Muscle layer of colon (tissue), 2 donors: ENCODE measurements around the gene SMCO2.

Source experiments
- H3K27ac ChIP-seq: one replicate; pipeline ENCODE4 v1.7.0; 2013; ENCODE audit warnings: low read depth, mild to moderate bottlenecking, low read length, moderate library complexity
- H3K27me3 ChIP-seq, 2 donors: one replicate each; pipeline ENCODE4 v1.7.0; 2013; ENCODE audit warnings: low read length in 2 of 2, mild to moderate bottlenecking in 2 of 2; ENCODE audit not compliant: insufficient read depth in 2 of 2, control insufficient read depth in 1 of 2
- H3K36me3 ChIP-seq: one replicate; pipeline ENCODE4 v1.7.0; 2013; ENCODE audit warnings: mild to moderate bottlenecking, low read length; ENCODE audit not compliant: insufficient read depth
- H3K4me1 ChIP-seq: one replicate; pipeline ENCODE4 v1.7.0; 2013; ENCODE audit warnings: mild to moderate bottlenecking, low read length; ENCODE audit not compliant: insufficient read depth
- H3K4me3 ChIP-seq, 2 donors: one replicate each; pipeline ENCODE4 v1.7.0; 2013; ENCODE audit warnings: low read length in 2 of 2, low read depth in 1 of 2, mild to moderate bottlenecking in 1 of 2, moderate library complexity in 1 of 2
- H3K9ac ChIP-seq: one replicate; pipeline ENCODE4 v1.7.0; 2013; ENCODE audit warnings: low read length
- H3K9me3 ChIP-seq: one replicate; pipeline ENCODE4 v1.7.0; 2013; ENCODE audit warnings: mild to moderate bottlenecking, low read length
- donor health status: abdominal sarcoma.
- donor health status: Adenocarcinoma of cecum.

The SMCO2 gene

DNA sequence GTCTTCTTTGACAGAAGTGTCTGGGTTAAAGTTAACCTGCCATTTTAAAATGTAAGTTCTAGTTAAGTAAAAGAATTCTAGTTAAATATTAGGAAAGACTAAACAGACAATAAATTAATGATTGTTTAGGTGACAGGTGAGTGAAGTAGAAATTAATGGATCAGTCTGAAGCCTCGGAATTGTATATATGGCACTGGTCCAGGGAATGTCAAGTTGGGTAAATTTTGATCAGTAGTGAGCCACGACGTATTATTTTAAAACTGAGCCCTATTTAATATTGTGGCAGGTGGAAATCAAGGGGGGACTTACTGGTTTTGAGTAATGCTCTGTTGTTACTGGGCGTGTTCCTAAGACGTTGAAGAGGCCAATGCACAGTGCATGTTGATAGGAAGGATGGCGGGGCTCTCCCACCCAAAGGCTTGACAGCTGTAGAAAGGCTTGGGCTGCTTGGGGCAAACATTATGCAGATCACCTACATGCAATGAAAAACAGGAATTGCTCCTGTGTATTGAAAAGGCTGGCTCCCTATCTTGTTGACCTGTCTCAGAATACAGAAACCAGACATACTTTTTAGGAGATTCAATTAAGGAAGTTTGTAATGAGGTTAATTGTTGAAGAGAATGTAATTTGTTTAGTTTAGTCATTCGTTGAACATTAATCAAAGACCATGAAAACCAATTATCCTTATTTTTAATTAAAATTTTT lies 71.6 kb downstream of the SMCO2 start:
- Histone ChIP-seq H3K27me3 (no peaks in the 10 kb centered on the region), H3K36me3 (no peaks in the 10 kb centered on the region), H3K9me3 (no peaks in the 10 kb centered on the region), H3K4me1 (peaks cover 2% of the 10 kb centered on the region), H3K4me3 (no peak overlapping the region), H3K27ac (no peak overlapping the region), H3K9ac (no peak overlapping the region)

DNA sequence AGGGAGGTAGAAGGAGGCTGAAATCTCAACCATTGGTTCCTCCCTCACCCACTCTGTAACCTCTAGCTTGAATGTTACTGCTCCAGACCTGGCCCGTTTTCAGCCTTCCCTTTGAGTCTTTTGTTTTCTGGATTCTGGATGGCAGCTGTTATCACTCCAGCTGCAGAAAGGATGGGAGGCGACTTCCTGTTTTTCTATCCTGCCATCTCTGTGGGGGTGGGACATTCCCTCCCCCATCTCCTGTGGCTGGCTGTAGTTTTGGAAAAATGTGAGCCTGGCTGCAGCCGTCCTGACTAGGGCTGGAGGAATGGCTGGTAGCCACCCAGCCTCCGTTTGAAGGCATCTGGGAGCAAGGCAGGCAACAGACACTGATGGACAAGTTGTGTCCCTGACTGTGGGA lies 74.5 kb downstream of the SMCO2 start:
- Histone ChIP-seq H3K36me3 (no peaks in the 10 kb centered on the region), H3K27me3 (no peaks in the 10 kb centered on the region), H3K4me1 (peaks cover 9% of the 10 kb centered on the region), H3K9ac (no peak overlapping the region), H3K9me3 (no peaks in the 10 kb centered on the region), H3K4me3 (no peak overlapping the region), H3K27ac (no peak overlapping the region)

DNA sequence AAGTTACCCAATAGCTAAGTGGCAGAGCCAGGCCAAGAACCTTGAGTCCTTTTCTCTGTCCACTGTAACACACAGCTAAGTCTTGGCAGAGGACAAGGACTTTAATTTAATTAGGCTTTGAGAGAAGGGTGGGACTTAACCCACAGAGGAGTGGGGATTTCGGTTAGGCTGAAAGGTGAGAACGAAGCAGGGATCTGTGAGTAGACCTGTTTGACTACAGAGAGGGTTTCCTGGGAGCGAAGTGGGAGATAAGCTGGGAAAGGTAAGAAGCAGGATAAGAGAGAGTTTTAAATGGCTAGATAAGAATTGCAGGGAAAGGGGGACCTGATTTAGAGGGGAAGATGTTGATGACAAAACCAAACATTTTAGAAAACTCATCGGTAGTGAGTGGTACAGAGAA lies 75.4 kb downstream of the SMCO2 start:
- Histone ChIP-seq H3K27ac (no peak overlapping the region), H3K27me3 (no peaks in the 10 kb centered on the region), H3K4me1 (peaks cover 9% of the 10 kb centered on the region), H3K9me3 (no peaks in the 10 kb centered on the region), H3K36me3 (no peaks in the 10 kb centered on the region), H3K4me3 (no peak overlapping the region), H3K9ac (no peak overlapping the region)

DNA sequence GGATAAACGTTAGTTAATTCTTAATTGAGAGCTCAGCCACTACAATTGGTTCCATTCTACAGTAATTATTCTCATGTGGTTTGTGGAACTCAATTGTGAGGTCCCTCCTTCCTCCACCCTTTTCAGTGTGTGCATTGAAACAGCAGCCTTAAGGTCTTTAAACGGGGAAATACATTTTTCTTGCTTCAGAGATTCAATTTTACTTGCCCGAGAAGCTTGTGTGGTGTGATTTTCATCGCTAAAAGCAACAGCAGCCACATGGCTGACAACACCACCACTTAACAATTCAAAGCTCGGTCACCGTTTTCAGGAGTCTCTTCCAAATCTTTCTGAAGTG lies 76.7 kb downstream of the SMCO2 start:
- H3K9ac ChIP-seq = peak overlapping the region; percentile 88
- peak overlapping the region; percentile 70 to 89 for H3K4me3 ChIP-seq
- no peaks in the 10 kb centered on the region for H3K36me3 ChIP-seq
- no peaks in the 10 kb centered on the region for H3K9me3 ChIP-seq
- peak overlapping the region; percentile 95 for H3K27ac ChIP-seq
- H3K4me1 ChIP-seq = peaks cover 9% of the 10 kb centered on the region
- H3K27me3 ChIP-seq = no peaks in the 10 kb centered on the region

DNA sequence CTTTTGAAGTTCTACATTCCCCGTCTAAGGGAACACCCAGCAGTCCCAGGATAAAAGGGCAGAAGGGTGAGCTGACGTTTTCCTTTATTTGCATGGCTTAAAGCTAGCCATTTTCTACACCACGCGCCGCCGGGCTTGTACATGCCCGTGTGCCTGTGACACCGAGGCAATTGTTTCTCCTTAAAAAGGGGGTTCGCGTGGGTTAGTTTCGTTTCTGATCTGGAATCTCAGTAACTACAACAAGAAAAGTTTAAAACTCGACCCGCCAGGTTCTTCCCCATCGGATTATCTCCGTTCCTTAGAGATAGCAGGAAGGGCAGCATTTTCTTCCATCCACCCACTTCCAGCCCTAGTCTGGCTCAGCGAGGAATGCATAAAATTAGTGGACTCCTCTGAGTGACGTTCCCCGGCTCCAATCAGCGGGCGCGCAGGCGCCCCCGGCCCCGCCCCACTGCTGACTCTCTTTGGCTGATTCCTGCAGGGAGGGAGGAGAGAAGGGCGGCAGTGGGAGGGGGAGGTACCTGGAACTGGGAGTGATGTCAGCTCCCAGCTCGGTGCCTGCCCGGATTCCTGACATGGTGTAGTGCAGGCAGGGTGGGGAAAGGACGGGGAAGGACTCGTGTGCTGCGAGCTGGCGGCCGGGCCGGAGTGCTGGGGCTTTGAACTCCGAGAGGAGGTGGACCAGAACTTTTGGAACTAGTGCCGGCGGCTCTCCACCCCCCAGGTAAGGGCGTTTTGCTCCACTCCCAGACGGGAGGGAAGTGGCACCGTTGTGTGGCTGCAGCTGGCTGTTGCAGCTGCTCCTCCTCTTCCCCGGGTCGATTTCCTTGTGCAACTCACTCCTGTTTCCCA lies 77.3 kb downstream of the SMCO2 start, which contains the start of gene PPFIBP1:
PPFIBP1 (plus strand) TSS at position 565 of the 852 bp plus-strand sequence. CDS start 109,191 bp downstream, outside the sequence.
- Histone ChIP-seq H3K9me3 (no peaks in the 10 kb centered on the region), H3K4me3 (peak within 1 kb of the TSS; percentile 70 to 89), H3K27ac (peak within 1 kb of the TSS; percentile 95), H3K27me3 (no peaks in the 10 kb centered on the region), H3K9ac (peak within 1 kb of the TSS; percentile 88), H3K36me3 (no peaks in the 10 kb centered on the region), H3K4me1 (peaks cover 9% of the 10 kb centered on the region)

DNA sequence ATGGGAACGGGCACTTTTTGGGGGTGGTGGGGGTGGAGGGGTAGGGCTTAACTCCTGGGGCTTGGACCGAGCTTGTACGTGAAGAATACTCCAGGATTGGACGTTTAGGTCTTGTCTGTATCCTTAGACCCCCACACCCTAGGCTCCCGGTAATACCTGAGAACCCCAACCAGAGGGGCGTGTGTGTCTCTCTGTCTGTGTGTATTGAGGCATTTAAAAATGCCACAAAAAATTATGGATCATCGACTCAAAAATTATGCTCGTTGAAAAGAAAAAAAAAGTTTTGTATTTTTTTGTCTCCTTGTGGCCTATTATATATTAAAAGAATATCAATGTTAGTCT lies 77.9 kb downstream of the SMCO2 start:
- peak overlapping the region; percentile 95 for H3K27ac ChIP-seq
- H3K4me3 ChIP-seq = peak overlapping the region; percentile 70 to 89
- no peaks in the 10 kb centered on the region for H3K27me3 ChIP-seq
- peak overlapping the region; percentile 78 for H3K9ac ChIP-seq
- no peaks in the 10 kb centered on the region for H3K36me3 ChIP-seq
- H3K9me3 ChIP-seq = no peaks in the 10 kb centered on the region
- H3K4me1 ChIP-seq = peaks cover 9% of the 10 kb centered on the region

DNA sequence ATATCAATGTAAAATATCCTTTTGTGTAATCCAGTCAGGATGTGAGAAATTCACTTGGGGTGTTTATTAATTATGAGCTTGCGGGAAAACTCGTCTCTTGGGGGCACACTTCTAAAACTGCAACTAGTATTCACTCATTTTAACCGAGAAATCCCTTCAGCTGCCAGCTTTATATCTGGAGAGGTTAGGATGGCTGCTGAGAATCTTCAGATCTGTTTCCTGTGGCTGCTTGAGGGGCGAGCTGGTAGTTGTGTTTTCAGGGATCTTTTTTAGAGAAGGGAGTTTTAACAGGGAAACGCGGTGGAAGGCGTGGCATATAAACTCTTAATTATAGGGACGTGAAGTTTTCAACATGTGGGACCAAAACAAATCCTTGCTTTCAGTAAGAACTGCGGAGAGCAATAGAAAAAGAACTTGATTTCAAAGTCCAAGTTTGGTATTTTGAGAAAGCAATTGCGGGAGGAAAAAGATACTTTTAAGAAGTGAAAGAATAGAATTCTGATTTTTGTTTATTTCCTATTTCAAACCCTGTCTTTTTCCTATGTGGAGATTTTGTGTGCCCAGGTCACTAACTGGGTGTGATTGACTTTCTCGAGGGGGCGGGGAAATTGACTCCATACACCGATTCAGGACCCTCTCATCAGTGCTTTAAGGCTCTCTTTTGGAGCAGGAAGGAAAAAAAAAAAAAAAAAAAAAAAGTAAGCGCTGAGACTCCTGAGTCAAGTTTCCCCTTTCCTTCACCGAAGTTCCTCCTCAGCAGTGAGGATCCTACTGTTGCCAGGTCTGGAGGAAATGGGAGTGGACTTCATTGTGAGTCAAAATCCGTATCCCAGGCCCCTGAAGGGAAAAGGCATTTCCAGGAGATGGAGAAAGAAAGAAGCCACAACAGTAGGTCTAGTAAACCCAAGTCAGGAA lies 78.6 kb downstream of the SMCO2 start:
- H3K4me1 ChIP-seq = peaks cover 9% of the 10 kb centered on the region
- H3K27ac ChIP-seq = peak overlapping the region; percentile 45
- H3K27me3 ChIP-seq = no peaks in the 10 kb centered on the region
- peak overlapping the region; percentile 78 for H3K9ac ChIP-seq
- no peaks in the 10 kb centered on the region for H3K9me3 ChIP-seq
- H3K36me3 ChIP-seq = no peaks in the 10 kb centered on the region
- peak overlapping the region; percentile 70 to 89 for H3K4me3 ChIP-seq

DNA sequence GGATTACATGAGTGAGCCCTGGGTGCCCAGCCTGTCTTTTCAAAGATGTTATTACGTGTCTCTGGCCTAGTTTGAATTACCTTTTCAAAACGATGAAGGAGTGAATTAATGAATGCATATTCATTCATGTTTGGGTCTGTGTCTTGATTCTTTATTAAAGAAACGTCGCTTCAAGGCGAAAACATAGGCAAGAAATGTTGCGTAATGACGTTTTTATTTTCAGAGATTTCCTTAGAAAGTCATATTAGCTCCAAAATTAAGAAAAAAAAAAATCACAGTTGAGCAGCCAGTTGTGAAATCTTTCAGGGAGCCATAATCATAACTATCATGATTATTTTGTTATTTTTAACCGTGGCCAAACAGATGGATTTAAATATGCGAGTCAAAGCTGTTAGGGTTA lies 81.0 kb downstream of the SMCO2 start:
- peaks cover 21% of the 10 kb centered on the region for H3K4me1 ChIP-seq
- H3K4me3 ChIP-seq = no peak overlapping the region
- H3K27ac ChIP-seq = no peak overlapping the region
- H3K36me3 ChIP-seq = no peaks in the 10 kb centered on the region
- no peaks in the 10 kb centered on the region for H3K9me3 ChIP-seq
- no peaks in the 10 kb centered on the region for H3K27me3 ChIP-seq
- no peak overlapping the region for H3K9ac ChIP-seq

DNA sequence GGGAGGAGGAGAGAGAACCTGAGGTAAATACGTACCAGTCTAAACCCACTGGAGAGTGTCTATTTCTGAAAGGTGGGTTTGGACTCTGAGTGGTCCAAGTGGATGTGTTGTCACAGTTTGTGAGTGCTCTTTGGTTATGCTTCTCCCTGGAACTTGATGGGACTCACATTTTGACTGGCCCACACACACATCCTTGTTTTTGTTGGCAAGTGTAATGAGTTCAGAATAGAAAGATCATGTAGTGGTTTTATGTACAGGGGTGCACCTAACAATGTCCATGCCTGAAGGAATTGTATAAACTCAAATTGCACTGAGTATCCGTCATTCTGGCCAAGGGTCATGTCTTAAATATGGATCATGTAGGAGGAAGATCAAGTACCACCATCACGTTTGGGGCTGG lies 82.3 kb downstream of the SMCO2 start:
- Histone ChIP-seq H3K9me3 (no peaks in the 10 kb centered on the region), H3K27ac (no peak overlapping the region), H3K4me3 (no peak overlapping the region), H3K4me1 (peaks cover 18% of the 10 kb centered on the region), H3K27me3 (no peaks in the 10 kb centered on the region), H3K36me3 (no peaks in the 10 kb centered on the region), H3K9ac (no peak overlapping the region)

DNA sequence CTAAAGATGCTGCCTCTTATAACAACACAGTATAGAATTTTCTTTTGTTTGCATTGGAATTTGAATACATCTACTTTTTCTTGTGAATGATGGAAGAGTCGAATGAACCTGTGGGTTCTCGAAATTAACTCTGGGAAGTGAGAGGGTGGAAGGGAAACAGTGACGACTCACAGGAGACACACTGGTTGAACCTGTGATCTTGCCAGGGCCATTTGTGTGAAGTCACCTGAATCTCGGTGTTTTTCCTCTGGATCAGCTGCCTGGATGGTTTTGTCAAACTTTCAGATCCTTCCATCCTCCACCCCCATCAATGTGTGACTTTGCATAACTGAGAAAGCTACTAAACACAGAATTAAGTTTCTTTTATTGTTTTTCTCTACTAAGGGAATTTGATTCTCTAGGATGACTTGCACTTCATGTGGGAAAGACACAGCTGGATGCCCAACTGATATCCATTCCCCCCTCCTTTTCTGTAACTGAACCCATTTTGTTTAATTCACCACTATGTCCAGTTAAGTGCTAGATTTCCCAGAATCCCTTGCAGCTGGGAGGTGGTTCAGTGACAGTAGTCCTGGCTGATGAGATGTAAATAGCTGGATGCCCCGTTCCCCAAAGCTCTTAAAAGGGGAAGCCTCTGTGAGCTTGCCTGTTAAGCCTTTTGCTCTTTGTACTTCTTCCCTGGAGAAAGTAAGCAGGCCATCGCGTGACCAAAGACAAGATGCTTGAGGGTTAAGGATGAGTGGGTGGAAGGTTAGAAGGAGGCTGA lies 83.8 kb downstream of the SMCO2 start:
- no peaks in the 10 kb centered on the region for H3K27me3 ChIP-seq
- no peak overlapping the region for H3K4me3 ChIP-seq
- H3K36me3 ChIP-seq = no peaks in the 10 kb centered on the region
- no peak overlapping the region for H3K9ac ChIP-seq
- peaks cover 21% of the 10 kb centered on the region for H3K4me1 ChIP-seq
- H3K27ac ChIP-seq = no peak overlapping the region
- no peaks in the 10 kb centered on the region for H3K9me3 ChIP-seq
